ENCODE results near the gene BAIAP2. TPM values are rescaled to one million over a fixed set of nuclear protein-coding genes. Genes with fewer than 3 reads are reported as not detected.

BAIAP2 gene
- total and polyA plus RNA-seq, 2 of the 13 experiments (the other 11 are each of a cell fraction or from before 2014, with no cell fraction given): 22.5 to 24.0 TPM

- TF ChIP-seq ZBTB40 (IDR thresholded peaks at IDR 0.05): no peak
- TF ChIP-seq ZBTB40 (CRISPR knock-in tag; IDR thresholded peaks at IDR 0.05): no peak
- TF ChIP-seq MTF2 (CRISPR knock-in tag; IDR thresholded peaks at IDR 0.05; ENCODE audit: borderline replicate concordance): no peak
- no peak for TF ChIP-seq ARID5B (CRISPR knock-in tag; IDR thresholded peaks at IDR 0.05)
- no peak for TF ChIP-seq PHF5A (CRISPR knock-in tag; IDR thresholded peaks at IDR 0.05; ENCODE audit: low read depth, unreplicated experiment)
- no peak for TF ChIP-seq KLF9 (CRISPR knock-in tag; IDR thresholded peaks at IDR 0.05; ENCODE audit: low read depth)
- TF ChIP-seq MED1 (CRISPR knock-in tag; IDR thresholded peaks at IDR 0.05): no peak
- TF ChIP-seq, protein P1, sequence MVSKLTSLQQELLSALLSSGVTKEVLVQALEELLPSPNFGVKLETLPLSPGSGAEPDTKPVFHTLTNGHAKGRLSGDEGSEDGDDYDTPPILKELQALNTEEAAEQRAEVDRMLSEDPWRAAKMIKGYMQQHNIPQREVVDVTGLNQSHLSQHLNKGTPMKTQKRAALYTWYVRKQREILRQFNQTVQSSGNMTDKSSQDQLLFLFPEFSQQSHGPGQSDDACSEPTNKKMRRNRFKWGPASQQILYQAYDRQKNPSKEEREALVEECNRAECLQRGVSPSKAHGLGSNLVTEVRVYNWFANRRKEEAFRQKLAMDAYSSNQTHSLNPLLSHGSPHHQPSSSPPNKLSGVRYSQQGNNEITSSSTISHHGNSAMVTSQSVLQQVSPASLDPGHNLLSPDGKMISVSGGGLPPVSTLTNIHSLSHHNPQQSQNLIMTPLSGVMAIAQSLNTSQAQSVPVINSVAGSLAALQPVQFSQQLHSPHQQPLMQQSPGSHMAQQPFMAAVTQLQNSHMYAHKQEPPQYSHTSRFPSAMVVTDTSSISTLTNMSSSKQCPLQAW (CRISPR knock-in tag; IDR thresholded peaks at IDR 0.05): no peak
- TF ChIP-seq, protein P2, sequence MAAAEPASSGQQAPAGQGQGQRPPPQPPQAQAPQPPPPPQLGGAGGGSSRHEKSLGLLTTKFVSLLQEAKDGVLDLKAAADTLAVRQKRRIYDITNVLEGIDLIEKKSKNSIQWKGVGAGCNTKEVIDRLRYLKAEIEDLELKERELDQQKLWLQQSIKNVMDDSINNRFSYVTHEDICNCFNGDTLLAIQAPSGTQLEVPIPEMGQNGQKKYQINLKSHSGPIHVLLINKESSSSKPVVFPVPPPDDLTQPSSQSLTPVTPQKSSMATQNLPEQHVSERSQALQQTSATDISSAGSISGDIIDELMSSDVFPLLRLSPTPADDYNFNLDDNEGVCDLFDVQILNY (CRISPR knock-in tag; conservative IDR thresholded peaks at IDR 0.05): no peak
Observed at GRCh38 chr17:81016575-81016974, 18.4 kb upstream of the BAIAP2 start (continued).
